ENCODE results near the gene OCIAD2.

GRCh38 chr4:48930654-48931053 lies 24.1 kb upstream of the OCIAD2 start:
- TF ChIP-seq MAZ (IDR thresholded peaks at IDR 0.05; ENCODE audit: borderline replicate concordance, low read depth, low read length): no peak
- TF ChIP-seq CTCF (conservative IDR thresholded peaks at IDR 0.05; ENCODE audit: low read depth, low read length): no peak
- no peak for TF ChIP-seq CEBPB (IDR thresholded peaks at IDR 0.05; ENCODE audit: low read depth, low read length)
- TF ChIP-seq RFX5 (IDR thresholded peaks at IDR 0.05; ENCODE audit: low read depth, low read length): no peak
- TF ChIP-seq POLR2A (IDR thresholded peaks at IDR 0.05; ENCODE audit: low read depth, low read length): no peak
- TF ChIP-seq SMC3 (IDR thresholded peaks at IDR 0.05; ENCODE audit: low read depth, low read length): no peak
- no peak for TF ChIP-seq BHLHE40 (IDR thresholded peaks at IDR 0.05; ENCODE audit: low read depth, low read length)
